Left hindlimb (tissue), 1 donor: ENCODE results near the gene SMIM11.
"Not testable (repeated sequence)": the region's sequence is repeated elsewhere in the genome, so short reads cannot be mapped to it uniquely, and the experiment has no call there.

Source experiments
- DNase-seq: peaks from one replicate; pipeline ENCODE4 v3.0.0-alpha.2; 2018

Gene SMIM11

DNA sequence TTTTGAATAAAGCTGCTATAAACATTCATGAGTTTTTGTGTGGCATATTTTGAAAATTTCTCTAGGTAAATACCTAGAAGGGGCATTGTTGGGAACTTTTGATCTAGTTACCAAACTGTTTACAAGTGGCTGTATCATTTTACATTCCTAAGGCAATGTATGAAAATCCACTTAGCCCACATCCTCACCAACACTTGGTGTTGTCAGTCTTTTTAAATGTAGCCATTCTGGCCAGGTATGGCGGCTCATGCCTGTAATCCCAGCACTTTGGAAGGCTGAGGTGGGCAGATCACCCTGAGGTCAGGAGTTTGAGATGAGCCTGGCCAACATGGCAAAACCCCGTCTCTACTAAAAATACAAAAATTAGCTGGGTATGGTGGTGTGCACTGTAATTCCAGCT lies 17.4 kb upstream of the SMIM11 start:
- DNase-seq, result no peak

DNA sequence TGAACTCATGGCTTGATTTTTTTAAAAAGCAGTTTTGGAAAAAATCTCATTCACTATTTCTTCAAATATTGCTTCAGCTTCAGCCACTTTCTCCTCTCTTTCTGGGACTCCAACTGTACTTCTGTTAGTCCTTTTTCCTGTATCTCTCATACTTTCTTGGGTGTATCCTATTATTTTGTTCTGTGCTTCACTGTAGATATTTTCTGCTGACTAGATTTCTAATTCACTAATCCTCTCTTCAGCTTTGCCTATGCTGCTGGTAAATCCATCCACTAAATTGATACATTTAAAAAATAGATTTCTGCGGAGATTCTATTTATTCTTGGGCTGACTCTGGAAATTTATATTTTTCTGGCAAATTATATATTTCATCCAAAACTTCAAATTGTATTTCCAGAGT lies 16.4 kb upstream of the SMIM11 start:
- DNase-seq, result no peak

DNA sequence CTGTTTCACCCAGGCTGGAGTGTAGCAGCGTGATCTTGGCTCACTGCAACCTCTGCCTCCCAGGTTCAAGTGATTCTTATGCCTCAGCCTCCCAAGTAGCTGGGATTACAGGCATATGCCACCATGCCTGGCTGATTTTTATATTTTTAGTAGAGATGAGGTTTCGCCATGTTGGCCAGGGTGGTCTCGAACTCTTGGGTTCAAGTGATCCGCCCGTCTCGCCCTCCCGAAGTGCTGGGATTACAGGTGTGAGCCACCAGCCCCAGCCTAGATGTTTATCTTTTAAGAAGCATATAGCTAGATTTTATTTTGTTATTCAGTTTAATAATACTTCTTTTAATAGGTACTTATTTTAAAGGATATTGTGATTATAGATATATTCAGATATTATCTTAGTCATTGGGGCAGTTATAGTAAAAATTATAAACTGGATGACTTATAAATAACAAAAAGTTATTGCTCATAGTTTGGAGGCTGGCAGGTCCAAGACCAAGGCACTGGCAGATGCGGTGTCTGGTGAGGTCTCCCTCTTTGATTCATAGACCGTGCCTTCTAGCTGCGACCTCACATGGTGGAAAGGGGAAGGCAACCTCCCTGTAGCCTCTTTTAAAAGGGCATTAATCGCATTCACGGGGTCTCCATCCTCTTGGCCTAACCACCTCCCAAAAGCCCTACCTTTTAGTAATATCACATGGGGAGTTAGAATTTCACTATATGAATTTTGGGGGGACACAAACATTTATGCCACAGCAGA lies 14.6 kb upstream of the SMIM11 start:
- DNase-seq, result no peak

DNA sequence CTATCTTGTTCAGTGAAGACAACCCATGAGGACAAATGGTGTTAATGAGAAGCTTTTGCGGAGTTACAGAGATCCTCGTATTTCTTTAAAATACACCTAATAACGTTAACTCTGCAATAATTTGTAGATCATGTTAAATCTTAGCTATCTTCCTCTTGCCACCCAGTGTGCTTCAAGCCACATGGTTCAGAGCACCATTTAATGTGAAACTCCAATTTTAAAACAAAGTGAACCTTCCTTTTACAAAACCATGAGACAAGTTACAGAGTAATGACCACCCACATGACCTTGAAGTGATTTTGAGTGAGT lies 13.2 kb upstream of the SMIM11 start:
- DNase-seq, result no peak

DNA sequence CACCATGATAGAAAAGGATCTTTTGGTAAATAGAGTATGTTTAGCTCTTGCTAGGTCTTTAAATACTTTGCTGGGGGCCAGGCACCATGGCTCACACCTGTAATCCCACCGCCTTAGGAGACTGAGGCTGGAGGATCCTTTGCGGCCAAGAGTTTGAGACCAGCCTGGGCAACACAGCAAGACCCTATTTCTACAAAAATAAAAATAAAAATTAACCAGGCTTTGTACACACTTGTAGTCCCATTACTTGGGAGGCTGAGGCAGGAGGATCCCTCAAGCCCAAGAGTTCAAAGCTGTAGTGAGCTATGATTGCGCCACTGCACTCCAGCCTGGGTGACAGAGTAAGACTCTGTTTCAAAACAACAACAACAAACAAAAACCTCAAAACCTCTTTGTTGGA lies 12.6 kb upstream of the SMIM11 start:
- DNase-seq, result no peak

DNA sequence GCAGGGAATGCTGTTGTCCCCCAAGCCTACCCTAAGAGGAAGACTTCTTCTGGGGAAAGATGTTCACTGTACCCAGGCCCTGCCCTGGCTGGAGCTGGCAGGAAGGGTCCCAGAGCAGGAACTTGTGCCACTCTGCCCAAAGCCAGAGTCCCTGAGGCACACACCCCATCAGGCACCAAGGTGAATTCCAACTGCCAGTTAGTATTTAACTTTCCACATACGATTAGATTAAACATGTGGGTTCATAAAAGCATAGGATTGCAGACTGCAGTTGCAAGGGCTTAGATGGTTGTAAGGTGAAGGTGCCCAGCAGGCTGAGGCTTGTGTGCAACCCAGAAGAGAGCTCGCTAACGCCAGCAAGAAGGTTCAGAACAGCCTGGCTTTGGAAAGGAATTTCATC lies 11.6 kb upstream of the SMIM11 start, which contains the start of gene KCNE2:
KCNE2 (plus strand) TSS at position 274 of the 400 bp plus-strand sequence. CDS start 6,473 bp downstream, outside the sequence.
- no peak for DNase-seq

DNA sequence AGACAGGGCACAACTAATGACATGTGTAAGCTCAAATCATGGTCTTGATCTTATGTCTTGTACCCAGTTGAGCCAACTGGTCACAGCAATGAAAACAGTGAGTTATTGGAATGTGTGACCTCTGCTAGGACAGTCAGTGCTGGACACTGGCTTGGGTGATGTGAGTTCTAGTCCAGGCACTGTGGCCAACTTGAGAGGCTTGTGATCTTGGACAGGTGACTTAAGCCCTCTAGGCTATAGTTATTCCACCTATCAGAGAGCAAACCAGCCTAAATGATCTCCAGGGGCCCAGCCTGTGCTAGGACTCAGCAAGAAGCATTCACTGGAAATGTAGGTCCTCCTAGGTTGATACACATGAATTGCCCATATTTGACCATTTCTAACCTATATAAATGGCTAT lies 10.4 kb upstream of the SMIM11 start:
- DNase-seq, result no peak

DNA sequence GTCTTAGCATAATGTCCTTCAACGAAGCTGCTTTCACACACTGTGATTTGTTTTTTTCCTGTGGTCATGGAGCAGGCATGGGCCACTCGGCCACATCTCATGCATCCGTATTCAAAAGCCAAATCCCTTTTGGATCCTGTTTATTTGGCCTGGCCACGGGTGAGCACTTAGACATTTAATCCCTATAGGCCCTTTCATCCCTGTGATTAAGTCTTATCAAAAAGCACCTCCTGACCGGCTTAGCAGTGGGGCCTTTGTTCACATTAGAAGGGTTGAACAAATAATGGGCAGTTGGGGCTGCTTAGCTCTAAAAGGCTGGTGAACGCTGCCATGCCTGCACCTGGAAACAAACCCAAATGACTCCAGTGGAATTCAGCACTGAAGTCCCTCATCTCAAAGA lies 9.5 kb upstream of the SMIM11 start:
- DNase-seq, result no peak

DNA sequence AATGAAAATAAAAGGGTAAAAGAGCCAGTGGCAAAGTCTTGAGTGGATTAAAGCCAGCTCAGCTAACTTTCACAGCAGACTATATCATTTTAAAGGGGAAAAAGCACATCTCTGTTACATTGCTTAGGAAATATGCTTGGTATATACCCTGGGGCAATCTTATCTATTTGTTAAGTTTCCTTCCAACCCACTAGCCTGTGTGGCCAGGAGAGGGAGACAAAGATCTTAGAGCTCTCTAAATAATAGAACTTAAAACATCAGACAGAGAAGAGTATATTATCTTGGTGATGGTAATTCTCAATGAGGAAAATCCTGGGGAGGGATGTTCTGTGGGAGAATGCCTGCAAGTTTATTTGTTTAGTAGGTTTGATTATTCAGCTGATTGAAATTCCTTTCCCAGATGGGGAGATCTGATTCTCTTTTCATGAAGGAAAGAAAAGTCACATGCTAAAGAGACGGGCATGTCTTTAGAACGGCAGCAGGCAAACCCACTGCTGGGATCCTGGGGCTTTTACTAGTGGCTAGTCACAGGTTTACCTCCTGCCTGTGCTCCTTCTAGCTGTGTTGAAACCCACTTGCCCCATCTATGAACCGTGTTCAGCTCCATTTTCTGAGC lies 7.9 kb upstream of the SMIM11 start:
- DNase-seq, result no peak

DNA sequence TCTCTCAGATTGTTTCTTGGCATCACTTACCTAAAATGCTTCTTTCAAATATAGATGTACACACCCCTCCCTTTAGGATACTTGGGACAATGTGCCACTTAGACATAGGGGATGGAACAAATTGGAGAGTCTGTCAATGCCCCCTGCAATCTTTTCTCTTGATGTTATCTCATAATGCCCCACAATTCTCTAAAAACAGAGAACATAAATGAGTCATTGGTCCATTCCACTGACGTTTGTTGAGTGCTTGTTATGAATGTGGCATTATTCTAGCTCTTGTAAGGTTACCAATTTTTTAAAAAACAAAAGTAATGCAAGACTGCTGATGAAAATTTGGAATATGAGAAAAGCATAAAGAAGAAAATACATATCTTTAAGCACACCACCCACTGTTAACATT lies 5.6 kb upstream of the SMIM11 start:
- no peak for DNase-seq

DNA sequence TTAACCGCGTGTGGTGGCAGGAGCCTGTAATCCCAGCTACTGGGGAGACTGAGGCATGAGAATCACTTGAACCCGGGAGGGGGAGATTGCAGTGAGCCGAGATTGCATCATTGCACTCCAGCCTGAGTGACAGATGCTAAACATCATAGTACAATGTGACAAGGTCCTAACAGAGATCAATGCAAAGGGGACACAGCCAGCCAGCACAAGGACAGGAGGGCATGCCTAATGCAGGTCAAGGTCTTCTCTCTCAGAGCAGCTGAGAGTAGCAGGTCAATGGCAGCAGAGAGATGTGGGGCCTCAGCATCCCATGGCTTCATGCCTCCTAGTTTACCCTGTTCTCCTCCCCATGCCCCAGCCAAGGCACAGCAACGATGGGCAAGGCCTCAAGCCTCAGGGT lies 3.0 kb upstream of the SMIM11 start:
- no peak for DNase-seq

DNA sequence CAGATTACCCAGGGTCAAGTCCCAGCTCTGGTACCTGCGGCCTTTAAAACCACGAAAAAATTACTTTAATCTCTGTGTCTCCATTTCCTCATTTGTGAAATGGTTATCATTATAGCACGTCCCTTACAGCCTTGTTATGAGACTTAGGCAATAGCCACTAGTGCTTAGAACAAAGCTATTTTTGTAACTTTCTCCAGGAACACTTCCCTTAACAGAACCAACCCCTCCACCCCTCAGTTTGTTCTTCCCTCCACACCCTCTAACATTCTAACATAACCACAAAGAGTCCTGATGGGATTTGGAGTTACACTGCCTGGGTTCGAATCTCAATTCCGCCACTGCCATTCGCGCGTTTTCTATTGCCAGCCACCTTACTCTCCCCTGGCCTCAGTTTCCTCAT lies 845 bp upstream of the SMIM11 start:
- DNase-seq, result not testable (repeated sequence)

DNA sequence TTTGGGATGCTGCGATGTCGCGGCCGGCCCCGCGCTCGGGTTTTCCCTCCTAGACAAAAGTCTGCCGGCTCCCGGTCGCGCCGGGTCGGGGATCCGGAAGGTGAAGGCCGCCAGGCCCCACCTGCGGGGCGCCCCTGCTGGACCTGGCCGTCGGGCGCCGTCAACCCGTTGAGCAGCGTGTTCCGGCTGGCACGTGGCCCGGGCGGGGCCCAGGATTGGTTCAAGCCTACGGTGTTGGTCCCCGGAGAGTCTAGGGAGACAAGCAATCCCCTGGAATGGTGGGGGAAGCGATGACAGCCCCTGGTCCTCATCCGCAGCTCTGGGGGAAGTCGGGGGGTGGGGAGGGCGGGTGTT lies 289 bp downstream of the SMIM11 start:
- not testable (repeated sequence) for DNase-seq

DNA sequence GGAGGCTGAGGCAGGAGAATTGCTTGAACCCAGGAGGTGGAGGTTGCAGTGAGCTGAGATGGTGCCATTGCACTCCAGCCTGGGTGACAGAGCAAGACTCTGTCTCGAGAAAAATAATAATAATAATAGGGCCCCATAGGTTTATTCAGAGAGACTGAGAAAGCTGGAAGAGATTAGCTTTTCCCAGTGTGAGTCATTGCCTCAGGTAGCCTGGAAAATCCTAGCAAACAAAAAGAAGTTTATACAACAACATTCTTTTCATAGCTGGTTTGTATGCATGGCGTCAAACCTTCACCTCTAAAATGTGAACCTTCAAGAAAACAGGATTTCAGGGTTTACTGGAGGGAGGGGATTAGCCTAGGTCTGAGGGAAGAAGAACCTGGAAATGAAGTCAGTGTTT lies 7.8 kb downstream of the SMIM11 start:
- not testable (repeated sequence) for DNase-seq

DNA sequence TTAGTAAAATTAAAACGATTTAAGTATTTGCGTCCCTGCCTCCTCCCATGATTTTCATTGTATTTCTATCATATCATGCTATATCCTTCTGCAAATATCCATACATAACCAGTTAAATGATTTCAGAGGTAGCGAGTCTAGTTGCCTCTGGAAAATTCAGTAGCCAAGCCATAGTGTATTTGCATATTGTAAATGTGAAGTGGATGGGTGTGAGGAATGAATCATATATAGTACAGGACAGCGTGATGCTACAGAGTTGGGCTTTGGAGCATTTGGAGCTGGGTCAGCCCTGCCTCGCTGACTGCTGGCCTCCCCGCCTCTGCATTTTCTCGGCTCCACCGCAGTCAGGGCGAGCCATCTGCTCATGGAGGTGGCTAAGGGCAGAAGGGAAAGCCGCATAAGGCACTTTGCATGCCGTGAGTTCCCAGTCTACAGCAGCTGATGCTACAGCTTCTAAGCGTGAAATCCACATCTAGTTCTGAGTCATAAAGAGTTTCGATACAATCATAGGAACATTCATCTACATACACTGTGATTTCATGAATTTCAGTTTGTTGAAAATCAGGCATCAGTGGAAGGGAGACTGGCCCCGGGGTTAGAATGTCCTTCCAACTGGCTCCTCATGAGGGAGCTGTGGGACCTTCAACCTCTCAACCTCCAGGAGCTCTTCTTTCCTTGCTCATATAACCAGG lies 8.6 kb downstream of the SMIM11 start:
- not testable (repeated sequence) for DNase-seq

DNA sequence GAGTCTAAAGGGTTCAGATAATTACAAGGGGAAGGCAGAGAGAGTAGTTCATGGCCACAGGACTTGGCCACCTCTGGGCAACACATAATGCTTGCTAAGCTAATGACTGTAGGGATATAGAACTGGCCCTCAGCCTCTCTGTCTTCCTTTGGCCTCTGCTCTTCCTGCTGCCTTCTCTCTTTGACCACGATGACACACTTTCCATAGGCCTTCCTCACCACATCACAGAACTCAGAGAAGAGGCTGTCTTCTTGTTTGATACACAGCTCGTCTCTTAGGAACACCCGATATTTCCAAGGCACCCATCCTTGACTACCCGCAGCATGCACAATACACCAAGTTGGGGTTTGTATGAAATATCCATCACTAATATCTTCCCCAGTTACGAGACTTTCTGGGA lies 25.2 kb downstream of the SMIM11 start:
- DNase-seq, result not testable (repeated sequence)

DNA sequence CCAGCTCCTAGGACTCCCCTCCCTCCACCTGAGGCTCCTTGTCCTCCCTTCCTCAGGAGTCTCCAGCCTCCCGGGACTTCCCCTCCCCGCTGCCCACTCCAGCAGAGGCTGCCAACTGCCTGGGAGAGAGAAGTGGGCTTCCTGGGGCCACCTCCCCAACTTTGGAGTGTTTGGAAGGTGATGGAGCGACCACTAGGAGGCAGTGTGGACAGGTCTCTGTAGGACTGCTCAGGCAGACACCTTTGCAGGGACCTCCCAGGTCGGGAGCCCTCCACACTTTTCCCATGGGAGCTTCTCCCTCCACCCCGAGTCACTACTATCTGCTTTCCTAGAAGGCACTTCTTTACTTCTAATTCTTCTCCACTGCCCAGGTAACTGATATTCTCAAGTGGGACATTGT lies 29.4 kb downstream of the SMIM11 start:
- DNase-seq, result not testable (repeated sequence)

DNA sequence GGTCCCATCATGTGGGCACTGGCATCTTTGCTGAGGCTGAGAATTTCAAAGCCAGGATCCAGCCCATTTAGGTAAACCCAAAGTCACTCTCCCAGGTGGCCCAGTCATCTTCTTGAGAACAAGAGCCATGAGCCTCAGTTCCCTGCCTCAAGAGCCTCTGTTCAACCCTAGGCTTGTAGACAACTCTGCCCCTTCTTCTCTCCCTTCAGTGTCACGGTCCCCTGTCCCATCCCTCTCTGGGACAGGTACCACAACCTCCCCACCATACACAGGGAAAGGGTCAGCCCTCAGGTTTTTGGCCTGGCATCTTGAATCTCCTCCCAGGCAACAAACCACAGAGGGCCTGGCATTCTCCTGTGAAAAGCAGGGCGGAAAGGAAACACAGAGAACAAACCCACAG lies 30.4 kb downstream of the SMIM11 start:
- DNase-seq, result not testable (repeated sequence)

DNA sequence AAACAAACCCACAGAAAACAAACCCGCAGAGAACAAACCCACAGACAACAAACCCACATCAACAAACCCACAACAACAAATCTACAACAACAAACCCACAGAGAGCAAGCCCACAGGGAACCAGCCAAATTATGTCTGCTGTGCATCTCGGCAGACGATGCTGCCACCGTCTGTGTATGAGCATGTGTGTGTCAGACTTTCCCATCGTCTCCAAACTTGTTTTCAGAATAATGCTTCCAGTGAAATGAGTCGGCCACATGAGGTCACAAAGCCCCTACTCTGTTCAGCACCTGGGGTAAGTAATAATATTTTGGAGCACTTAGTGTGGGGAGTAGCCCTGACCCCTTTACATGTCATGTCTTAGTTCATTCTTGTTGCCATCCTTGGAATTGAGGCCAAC lies 30.8 kb downstream of the SMIM11 start:
- DNase-seq, result not testable (repeated sequence)

DNA sequence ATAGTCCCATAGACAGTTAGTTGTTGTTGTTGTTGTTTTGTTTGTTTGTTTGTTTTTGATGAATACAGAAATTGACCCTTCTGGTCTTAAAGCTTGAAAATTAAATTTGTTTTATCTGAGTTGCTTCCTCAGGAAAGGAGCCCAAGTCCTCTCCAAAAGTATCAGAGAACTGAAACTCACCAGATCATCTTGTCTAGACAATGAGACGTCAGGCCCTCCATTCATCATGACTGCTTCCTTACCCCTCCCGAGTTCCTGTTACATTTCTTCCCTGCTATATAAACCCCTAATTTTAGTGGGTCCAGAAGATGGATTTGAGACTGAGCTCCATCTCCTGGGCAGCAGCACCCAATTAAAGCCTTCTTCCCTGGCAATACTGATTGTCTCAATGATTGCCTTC lies 31.4 kb downstream of the SMIM11 start:
- DNase-seq, result not testable (repeated sequence)

DNA sequence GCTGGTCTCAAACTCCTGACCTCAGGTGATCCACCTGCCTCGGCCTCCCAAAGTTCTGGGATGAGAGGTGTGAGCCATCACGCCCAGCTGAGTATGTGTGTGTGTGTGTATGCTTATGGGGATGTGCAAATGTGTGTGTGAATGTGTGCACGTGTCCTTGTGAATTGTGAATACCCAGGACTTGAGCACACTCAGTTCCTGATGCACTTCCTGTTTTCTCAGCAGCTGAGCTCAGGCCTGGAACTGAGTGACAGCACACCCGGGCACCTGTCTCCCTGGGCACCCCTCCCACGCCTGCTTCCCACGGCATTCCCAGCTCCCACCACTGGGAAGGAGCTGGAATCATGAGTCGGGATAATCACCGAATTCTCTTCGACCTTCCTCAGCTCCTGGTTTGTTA lies 32.0 kb downstream of the SMIM11 start:
- DNase-seq, result not testable (repeated sequence)

DNA sequence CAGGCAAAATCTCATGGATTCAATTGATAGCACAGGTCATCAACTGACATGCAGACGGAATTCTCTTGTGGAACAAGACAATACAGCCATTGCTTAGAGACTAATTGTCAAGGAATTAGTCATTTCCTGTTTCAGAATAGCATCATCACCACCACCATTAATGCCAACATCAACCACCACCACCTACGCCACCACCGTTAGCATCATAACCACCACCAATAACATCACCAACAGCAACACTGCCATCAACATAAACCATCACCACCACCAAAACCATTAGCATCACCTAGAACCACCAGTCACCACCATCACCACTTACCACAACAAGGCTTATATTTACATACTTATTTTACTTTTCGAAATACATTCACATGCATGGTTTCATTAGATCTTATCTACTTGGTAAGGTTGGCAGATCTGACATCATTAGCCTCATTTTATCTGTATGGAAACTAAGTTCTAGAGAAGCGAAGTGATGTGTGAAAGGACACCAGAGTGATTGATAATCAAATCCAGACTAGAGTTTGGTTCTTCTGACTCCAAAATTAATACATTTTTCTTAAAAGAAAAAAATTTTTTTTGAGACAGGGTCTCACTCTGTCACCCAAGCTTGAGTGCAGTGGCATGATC lies 42.3 kb downstream of the SMIM11 start:
- DNase-seq, result not testable (repeated sequence)

DNA sequence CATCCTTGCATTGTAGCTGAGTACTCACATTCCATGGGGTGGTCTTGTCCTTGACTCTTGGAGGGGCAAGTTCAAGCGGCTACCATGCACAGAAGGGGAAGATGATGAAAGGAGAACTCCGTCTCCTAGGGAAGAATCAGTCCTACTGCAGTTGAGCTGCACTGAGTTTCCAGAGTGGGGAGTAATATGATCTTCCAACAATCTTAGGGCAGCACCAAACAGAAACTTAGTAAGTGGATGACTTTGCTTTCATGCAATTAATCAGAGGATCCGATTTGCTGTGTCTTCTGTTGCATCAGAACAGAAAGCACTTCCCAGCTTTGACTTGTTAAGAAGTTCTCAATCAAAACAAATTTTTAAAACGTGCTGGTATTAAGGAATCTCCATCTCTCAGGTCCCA lies 48.5 kb downstream of the SMIM11 start, which contains the start of gene SMIM34:
SMIM34 (minus strand) TSS at position 147 of the 400 bp plus-strand sequence; CDS start at position 35, 112 bp downstream.
- DNase-seq, result not testable (repeated sequence)

DNA sequence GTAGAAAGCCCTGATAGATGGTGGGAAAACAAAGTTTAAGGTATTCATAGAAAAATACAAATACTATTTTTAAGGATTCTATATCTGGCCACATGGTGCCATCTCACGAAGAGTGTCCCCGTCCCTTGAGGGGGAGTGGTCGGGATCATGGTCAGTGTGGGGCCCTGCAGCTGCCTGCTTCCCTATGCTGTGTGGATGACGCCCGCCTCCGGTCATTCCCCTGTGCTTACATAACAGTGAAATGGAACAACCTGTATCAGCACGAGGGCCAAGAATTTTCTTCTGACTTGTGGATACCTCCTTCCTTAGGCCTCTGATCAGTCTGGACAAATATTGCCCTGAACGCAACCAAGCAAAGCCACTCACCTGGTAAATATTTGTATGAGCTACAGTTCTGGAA lies 52.0 kb downstream of the SMIM11 start:
- not testable (repeated sequence) for DNase-seq
